Stimulated activated CD4-positive, alpha-beta T cell treated with anti-CD3 and anti-CD28 coated beads, TNF-alpha, amount 100 ng/mL, for 4 hours (primary cell): ENCODE results near the gene SCYL1.
"Not testable (repeated sequence)": the region's sequence is repeated elsewhere in the genome, so short reads cannot be mapped to it uniquely, and the experiment has no call there.

Source experiments
- DNase-seq, 3 experiments: peaks; one replicate each; pipeline ENCODE4 v3.0.0-alpha.2; 2020; ENCODE audit warnings: low read depth in 3 of 3

SCYL1 gene

DNA sequence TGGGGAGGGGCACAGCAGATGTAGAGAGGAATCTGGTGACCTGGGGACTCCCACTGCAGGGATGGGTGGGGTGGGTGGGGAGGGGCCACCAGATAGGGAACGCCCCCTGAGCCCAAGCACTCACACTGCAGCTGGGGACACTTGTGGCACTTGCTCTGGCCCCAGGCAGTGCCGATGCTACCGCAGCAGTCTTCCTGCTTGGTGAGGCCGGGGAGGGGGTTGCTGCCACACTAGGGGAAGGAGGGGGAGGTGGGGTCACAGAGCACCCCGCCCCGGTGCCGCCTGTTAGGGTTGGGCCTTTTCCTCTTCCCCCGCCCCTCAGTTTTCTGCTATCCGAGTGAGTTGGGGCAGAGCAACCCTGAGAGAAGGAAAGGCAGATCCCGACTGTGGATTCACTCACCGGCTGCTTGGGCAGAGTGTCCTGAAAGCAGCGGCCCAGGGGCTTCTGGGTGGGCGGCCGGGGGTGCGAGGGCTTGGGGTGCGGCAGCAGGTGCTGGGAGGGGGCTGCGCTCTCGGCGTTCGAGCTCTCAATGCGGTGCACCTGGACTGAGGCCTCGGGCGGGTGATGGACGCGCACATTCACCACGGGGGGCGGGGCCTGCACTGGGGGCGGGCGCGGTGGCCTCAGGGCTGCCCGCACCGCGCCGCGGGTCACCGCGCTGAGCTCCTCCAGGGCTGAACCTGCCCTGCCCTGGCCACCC, 28.6 kb downstream of the SCYL1 start:
- peak in 1 of 3 experiments; percentile 47 for DNase-seq

DNA sequence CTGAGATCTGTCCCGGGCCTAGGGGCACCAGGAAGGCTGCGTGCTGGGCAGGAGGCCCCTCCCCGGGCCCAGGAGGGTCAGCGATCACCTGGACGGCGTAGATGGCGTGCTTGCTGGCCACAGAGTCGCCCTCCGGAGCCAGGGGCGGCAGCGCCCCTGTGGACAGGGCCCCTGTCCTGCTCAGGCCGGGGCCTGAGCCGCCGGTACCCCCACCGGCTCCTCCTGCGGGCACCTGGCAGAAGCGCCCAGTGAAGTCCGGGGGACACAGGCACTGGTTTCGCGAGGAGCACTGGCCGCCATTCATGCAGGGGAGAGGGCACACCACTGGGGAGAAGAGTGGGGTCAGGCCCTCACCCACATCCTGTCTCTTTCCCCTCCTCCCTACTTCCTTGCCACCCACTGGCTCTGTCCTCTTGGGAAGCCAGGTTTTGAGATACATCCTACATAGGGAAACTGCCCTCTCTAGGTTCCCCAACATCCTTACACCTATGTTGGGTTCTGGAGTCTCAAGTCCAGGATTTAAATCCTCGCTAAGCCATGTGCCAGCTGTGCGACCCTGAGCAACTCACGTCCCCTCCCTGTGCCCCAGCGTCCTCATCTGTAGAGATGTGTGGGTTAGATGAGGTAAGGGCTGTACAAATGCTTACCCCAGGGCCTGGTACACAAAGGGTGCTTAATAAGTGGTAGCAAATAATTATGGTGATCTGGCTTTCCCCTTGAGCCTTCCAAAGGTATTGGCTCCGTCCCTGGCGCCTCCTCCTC, 29.4 kb downstream of the SCYL1 start:
- no peak for DNase-seq

DNA sequence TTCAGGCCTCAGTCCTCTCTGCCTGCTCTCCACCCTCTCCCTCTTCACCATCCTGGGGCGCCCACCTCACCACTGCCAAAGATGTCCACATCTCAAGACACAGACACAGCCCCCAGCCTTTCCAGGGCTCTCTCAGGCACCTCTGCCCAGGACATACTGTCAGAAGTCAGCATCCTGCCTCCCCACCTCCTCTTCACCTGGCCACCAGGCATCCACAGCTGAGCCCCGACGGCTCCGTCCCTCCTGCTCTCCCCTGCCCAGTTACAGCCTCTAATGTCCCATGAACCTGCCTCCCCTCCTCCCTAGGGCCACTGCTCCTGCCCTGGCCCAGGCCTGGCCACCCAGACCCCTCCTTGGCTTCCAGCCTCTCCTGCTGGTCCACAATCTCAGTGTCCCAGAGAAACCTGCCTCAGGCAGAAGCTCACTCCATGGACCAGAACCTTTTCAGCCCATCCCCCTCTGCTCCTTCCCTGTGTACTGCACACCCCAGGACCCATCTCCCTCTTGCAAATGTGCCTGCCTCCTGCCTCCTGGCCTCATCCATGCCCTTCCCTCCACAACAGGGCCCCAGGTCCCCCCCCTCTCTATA, 30.1 kb downstream of the SCYL1 start:
- no peak for DNase-seq

DNA sequence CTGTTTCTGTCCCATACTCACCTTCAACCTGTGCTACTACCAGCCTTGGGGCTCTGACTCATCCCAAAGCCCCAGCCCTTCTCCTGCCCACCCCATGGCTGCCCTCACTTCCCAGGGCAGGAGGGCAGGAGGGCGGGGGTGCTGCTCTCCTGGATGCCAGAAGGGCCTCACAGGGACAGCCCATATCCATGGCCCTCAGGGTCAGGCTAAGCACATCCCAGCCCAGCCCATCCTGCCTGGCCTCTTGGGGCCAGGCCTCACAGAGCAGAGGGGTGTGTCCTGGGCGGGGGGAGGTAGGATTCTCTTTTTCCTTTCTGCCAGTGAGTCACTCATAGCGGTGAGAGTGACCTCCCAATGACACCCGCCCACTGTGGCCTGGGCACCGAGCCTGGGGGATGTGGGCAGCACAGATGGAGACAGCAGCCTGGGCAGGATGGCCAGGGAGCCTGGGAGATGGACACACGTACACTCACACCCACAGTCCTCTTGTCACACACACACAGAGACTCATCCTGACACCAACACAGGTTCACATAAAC, 30.9 kb downstream of the SCYL1 start:
- no peak for DNase-seq

DNA sequence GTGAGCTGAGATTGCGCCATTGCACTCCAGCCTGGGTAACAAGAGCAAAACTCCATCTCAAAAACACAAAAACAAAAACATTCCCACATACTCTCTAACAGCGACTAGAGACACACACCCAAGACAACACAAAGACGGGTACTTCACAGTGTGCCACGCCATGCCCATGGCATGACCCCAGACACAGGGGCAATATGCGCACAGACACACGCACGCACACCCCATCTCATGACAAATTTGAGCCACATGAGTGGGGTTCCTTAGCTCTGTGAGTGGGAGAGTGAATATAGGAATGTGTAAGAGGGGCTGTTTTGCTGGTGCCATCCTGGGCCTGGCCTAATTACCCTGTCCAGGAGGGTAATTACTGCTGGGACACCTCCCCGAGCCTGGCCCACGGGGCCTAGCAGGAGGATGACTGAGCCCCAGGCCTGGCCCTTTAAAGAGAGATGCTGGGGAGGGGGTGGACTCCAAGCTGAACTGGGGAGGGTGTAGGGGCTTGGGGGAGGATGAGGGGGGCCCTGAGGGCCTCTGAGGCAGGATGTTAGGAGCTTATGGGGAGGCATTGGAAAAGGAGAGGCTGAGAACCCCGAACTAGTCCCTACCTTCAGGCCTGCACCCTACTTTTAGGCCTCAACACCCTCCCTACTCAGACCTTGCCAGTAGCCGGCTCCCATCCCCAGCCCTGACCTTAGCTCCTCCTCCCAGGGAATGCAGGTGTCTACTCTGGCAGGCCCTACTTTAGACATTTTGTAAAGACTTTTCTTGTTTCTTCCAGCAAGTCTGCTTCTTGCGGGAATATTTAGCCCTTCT, 31.8 kb downstream of the SCYL1 start:
- no peak for DNase-seq

DNA sequence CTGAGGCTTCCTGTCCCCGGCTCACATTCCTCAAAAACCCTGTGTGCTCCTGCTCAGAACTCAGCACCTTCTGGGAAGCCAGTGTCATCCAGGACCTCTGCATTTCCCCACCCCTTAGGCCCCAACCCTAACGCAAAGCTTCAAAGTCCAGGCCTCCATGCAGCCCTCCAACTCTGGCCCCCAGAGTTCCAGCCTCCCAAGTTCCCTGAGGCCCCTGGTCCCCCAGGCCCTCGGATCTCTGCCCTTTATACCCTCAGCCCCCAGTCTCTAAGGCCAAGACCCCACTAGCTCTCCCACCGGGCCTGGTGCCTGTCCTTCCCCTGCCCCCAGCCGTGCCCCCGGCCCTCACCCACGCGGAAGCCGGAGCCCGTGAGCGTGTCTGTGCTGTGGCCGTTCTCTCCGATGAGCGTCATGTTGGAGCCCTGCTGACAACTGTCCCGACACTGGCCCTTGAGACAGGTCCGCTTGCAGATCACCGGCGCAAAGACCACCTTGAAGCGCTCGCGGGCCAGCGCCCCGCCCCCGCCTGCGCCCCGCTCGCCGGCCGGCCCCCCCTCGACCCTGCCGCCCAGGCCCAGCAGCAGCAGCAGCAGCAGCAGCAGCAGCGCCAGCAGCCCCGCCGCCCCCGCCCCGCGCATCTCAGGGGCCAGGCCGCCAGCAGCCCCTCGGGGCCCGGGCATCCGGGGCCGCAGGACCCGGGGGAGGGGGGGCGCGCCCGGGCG, 32.6 kb downstream of the SCYL1 start:
- no peak for DNase-seq

DNA sequence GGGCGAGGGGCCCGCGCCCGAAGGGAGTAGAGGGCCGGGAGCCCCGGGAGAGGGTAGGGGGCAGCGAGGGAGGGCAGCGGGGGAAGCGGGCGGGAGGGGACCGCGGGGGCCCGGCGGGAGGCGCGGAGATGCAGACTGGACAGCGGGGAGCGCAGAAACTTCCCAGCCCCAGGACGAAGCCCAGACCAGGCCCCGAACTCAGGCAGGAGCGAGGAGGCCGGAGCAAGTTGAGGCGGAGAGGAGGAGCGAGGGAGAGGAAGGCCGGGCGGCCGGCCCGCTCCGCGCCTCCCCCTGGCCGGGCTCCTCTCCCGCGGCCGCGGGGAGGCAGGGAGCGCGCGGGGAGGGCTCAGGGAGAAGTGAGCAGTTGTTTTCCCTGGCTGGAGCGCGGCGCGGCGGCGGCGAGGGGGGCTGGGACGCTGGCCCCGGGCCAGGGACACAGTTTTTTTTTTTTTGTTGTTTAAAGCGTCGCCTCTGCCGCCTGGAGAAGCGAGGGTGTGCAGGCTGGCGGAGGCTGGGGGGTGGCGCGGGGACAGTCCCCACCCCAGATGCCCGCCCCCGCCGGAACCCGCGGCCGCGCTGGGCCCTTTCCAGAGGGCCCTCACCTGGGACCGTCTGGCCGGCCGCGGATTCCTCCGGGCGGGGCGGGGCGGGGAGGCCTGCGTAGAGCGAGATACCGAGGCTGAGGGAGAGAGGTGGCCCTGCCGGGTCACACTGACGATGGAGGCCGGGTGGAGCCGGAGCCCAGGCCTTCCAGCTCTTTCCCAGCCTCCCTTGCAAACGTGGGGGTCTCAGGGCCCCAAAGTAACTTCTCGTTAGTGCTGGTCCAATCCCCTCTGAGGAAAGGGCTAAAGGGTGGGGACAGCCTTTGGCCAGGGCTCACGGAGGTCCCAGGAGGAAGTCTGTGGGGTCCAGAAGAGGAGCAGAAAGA, 33.4 kb downstream of the SCYL1 start, which contains the start of gene LTBP3:
LTBP3 (minus strand) TSS at position 358 of the 928 bp plus-strand sequence. CDS start 400 bp downstream, outside the sequence.
- DNase-seq: no peak

DNA sequence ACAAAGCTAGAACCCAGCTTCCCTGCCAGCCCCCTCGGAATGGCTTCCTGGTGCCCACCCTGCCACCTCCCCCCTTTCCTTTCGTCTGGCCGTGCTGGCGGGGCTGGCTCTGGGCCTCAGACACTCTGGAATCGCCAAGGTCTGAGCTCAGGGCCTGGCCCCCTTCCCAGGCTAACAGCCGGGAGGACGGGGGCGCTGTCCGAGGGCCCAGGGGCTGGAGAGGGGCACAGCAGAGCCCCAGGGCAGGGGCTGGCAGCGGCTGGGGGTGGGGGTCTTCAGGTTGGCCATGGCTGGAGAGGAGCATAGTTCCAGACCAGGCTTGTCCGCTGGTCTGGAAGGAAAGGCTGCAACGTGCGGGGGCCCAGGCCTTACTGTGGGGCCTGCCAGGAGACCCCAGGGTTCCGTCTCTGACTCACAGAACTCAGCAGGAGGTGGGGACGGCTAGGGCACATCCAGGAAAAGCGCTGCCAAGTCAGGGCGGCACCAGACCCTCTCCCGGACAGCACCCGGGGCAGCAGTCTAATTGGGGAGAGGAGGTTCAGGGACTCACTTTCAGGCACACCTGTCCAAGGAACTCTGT, 34.1 kb downstream of the SCYL1 start:
- no peak for DNase-seq

DNA sequence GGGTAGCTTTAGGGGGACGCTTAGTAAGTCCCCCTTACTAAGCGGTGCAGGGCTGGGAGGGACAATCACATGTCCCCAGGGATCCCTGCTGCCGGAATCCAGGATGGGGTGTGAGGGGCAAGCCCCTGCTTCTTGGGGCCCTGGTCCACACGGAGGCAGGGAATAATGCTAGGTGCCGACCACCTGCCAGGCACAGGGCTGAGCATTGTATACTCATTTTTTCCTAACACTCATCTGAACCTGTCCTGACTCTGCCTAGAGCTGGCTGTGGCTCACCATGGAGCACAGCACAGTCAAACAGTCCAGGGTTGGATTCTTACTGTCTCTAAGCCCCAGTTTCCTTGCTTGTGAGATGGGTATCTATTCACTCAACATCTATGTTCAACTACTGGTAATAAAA, 34.7 kb downstream of the SCYL1 start:
- no peak for DNase-seq

DNA sequence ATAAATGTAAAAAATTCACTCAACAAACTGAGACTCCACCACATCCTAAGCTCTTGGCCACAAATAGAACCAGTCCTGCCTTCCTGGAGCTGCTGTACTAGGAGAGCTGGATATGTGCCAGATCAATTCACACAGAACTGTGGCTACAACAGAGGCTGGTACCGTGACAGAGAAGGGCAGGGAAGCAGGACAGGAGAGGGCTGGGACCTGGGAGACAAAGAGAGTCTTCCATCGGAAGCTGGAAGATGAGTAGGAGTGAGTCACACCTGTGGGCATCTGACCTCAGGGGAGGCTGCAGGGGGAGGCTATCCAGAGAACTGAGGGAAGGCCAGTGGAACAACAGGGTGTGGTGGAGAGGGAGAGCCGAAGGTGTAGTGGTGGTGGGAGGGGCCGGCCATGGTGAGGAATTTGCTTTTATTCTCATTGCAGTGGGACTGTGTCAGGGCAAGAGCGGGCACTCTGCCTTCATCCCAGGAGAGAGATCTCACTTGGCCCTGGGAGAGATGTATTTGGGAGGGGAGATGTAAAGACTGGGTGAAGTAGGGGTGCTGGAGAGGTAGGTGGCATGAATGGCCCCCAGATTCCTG, 35.2 kb downstream of the SCYL1 start:
- no peak for DNase-seq

DNA sequence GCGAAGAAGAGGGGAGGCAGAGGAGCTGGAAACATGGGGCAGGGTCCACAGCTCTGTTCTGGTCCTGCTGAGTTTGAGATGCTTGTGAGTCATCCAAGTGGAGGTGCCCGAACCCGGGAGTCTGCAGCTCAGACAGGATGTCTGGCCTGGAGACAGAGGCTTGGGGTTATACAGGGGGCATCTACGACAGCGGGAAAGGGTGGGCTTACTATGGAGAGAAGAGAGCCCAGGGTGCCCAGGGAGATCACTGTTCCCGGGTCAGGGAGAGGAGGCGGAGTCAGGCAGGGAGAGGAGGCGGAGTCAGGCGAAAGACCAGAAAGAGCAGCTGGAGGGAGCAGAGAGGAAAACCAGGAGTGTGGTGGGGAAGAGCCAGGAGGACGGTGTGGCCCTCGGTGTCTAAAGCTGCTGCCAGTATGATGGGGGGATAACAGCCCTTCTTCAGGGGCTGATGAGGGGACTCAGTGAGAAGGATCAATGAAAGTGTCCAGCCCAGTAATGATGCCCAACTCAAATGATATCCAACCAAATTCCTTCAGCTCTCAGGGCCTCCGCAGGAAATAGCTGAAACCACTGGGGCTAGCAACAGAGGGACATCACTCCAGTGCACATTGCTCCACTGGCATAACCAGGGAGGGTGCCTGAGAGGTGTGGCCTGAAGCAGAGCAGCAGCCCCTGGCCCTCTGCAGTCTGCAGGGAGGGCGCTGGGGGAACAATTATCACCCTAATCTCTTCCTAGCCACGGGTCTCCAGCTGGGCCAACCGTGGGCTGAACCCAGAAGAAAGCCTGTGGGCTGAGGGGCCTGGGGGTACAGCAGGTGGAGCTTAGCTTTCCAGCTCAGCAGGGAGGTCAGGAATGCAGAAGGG, 35.9 kb downstream of the SCYL1 start:
- DNase-seq: no peak

DNA sequence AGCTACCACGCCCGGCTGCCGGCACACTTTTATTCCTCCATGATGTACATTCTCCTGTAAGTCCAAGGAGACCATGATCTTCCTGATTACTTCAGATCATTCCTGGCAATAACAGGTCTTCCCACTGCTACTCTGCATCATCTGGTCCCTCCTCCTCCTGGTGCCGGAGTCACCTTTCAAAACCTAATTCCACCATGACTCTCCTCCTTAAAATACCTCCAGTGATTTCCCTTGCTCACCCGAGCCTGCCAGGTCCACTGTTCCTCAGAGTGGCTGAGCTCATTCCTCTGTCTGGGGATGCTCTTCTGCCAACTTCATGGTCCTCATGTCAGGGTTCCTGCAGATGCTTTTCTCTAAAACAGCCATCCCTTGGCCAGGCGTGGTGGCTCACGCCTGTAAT, 37.1 kb downstream of the SCYL1 start:
- no peak for DNase-seq

DNA sequence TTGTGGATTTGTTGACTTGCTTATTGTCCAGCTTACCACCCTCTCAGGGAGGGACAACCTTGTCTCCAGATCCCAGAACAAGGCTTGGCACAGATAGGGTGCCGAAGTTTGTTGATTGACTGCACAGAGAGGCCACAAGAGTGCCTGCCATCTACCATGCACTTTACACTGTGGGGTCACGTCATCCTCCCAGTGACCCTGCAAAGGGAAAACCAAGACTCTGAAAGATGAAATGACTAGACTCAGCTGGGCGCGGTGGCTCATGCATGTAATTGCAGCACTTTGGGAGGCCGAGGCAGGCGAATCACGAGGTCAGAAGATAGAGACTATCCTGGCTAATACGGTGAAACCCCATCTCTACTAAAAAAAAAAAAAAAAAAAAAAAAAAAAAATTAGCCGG, 37.9 kb downstream of the SCYL1 start:
- DNase-seq: no peak

DNA sequence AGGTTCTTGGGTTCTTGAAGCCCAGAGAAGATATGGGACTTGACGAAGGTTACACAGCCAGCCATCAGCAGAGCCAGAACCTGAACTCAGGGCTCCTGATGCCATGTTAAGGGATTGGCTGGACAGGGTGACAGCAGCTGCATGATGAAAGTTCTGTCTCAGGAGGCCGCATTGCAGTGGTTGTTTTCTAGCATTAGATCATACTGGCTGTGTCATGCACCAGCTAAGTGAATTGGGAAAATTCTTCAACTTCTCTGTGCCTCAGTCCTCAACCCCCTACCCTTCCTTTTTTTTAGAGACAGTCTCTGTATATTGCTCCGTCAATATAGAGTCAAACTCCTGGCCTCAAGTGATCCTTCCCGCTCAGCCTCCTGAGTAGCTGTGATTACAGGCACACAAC, 38.7 kb downstream of the SCYL1 start:
- DNase-seq: no peak

DNA sequence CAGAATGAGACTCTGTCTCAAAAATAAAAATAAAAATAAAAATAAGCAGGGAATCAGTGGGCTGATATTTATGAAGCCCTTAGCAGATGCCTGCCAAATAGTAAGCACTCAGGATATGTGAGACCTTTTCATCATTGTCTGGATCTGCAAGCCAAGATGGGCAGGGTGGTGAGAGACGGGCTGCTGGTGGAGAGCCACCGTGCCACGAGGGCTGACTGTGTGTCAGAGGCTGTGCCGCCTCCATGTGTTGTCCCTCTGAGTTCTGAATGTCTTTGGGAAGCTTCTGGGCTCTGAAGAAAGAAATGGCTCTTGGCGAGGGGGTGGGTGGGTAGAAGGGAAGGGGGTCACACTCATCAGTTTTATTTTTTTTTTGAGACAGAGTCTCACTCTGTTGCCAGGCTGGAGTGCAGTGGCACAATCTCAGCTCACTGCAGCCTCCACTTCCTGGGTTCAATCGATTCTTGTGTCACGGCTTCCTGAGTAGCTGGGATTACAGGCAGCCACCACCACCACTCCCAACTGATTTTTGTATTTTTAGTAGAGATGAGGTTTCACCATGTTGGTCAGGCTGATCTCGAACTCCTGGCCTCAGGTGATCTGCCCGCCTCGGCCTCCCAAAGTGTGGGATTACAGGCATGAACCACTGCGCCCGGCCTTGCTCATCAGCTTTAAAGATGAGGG, 40.1 kb downstream of the SCYL1 start:
- not testable (repeated sequence) for DNase-seq

DNA sequence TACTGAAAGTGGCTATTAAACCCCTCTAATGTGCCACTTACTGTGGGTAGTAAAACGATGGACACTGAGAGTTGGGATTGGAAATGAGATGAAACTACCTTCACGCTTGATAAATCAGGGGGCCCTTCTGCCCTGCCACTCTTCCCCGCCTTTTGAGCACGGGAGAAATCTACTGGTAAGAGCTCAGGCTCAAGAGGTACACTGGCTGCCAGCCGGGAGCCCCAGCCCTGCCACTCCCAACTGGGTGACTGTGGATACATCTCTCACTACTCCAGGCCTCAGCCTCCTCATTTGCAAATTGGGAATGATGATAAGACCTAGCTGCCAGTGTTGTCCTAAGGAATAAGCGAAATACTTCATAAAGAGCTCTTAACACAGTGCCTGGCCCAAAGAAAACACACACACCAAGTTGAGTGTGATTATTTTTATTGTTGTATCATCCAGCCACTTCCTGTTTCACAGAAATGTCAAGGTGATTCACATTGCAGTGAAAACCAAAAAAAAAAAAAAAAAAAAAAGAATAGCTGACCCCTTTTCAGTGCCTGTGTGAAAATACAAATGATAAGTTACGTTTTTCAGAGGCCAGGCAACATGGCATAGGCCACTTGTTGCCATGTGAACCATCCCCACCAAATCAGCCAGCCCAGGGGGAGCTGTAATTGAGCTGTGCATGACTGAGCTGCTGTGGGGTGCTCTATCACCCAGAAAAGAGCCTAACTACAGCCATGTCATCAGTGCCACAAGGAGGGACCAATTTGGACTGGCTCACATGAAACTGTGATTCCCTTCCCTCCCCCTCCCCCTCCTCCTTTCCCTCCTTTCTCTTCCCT, 41.0 kb downstream of the SCYL1 start:
- no peak for DNase-seq
